Liver (tissue), 9 donors: ENCODE data around the gene NLGN3. TPM values are rescaled to one million over a fixed set of nuclear protein-coding genes. Genes with fewer than 3 reads are reported as not detected.

Experiments
- DNase-seq: peaks from one replicate; pipeline ENCODE4 v3.0.0-alpha.2; 2017; ENCODE audit warnings: low spot score
- H3K27ac ChIP-seq, 2 donors: one replicate each; pipeline ENCODE4 v1.7.0; 2013; ENCODE audit warnings: inconsistent platforms in 2 of 2, low read length in 2 of 2, control low read depth in 1 of 2, low read depth in 1 of 2, mild to moderate bottlenecking in 1 of 2
- H3K27me3 ChIP-seq, 4 donors: one replicate each; pipeline versions ENCODE4 v1.6.1 to v1.7.0; 2013; ENCODE audit warnings: low read length in 3 of 4, inconsistent platforms in 1 of 4, mild to moderate bottlenecking in 1 of 4, moderate library complexity in 1 of 4; ENCODE audit not compliant: control insufficient read depth in 4 of 4, insufficient read depth in 4 of 4
- H3K36me3 ChIP-seq, 4 donors: one replicate each; pipeline versions ENCODE4 v1.6.1 to v1.7.0; 2013; ENCODE audit warnings: low read length in 3 of 4, mild to moderate bottlenecking in 3 of 4, low read depth in 1 of 4, moderate library complexity in 1 of 4; ENCODE audit not compliant: control insufficient read depth in 4 of 4, insufficient read depth in 3 of 4
- H3K4me1 ChIP-seq, 4 donors: one replicate each; pipeline versions ENCODE4 v1.6.1 to v1.7.0; 2013; ENCODE audit warnings: low read length in 3 of 4, mild to moderate bottlenecking in 3 of 4, moderate library complexity in 1 of 4; ENCODE audit not compliant: control insufficient read depth in 4 of 4, insufficient read depth in 4 of 4
- H3K4me3 ChIP-seq, 3 donors: one replicate each; pipeline versions ENCODE4 v1.6.1 to v1.7.0; 2013; ENCODE audit warnings: low read length in 3 of 3, control low read depth in 1 of 3, low read depth in 1 of 3, mild to moderate bottlenecking in 1 of 3
- H3K9ac ChIP-seq, 2 donors: one replicate each; pipeline ENCODE4 v1.7.0; 2013; ENCODE audit warnings: low read length in 2 of 2, mild to moderate bottlenecking in 2 of 2, moderate library complexity in 2 of 2, control low read depth in 1 of 2, low read depth in 1 of 2
- H3K9me3 ChIP-seq, 4 donors: one replicate each; pipeline versions ENCODE4 v1.6.1 to v1.7.0; 2013; ENCODE audit warnings: low read length in 3 of 4; ENCODE audit not compliant: control insufficient read depth in 4 of 4
- FOXA1 ChIP-seq: IDR thresholded peaks from 2 replicates; pipeline ENCODE4 v1.6.1; 2016; ENCODE audit warnings: antibody characterized with exemption
- FOXA2 ChIP-seq: IDR thresholded peaks from 2 replicates; pipeline ENCODE4 v1.6.1; 2016; ENCODE audit warnings: antibody characterized with exemption
- GABPA ChIP-seq, 2 donors: IDR thresholded peaks in 1 of 2; conservative IDR thresholded peaks in 1 of 2; 2 replicates each; pipeline ENCODE4 v1.6.1; 2016; ENCODE audit warnings: antibody characterized with exemption in 2 of 2, mild to moderate bottlenecking in 1 of 2, moderate library complexity in 1 of 2
- HNF4A ChIP-seq, 2 donors: conservative IDR thresholded peaks; 2 replicates each; pipeline ENCODE4 v1.6.1; 2016; ENCODE audit warnings: antibody characterized with exemption in 2 of 2, mild to moderate bottlenecking in 2 of 2
- HNF4G ChIP-seq: IDR thresholded peaks from 2 replicates; pipeline ENCODE4 v1.6.1; 2016; ENCODE audit warnings: antibody characterized with exemption
- NR2F2 ChIP-seq: IDR thresholded peaks from 2 replicates; pipeline ENCODE4 v1.6.1; 2016; ENCODE audit warnings: antibody characterized with exemption
- SP1 ChIP-seq: IDR thresholded peaks from 2 replicates; pipeline ENCODE4 v1.6.1; 2018; ENCODE audit warnings: antibody characterized with exemption, mild to moderate bottlenecking
- TAF1 ChIP-seq: conservative IDR thresholded peaks from 2 replicates; pipeline ENCODE4 v1.6.1; 2016; ENCODE audit warnings: antibody characterized with exemption, mild to moderate bottlenecking
- WGBS: extraction: QIAGEN DNeasy Blood & Tissue Kit; methylation state at CpG from one replicate; pipeline ENCODE4 v1.1.7; 2013; 5-methylcytosine and 5-hydroxymethylcytosine counted together
- polyA plus RNA-seq, 2 donors: library from polyadenylated mRNA; stranded (reverse) in 1 of 2; unstranded in 1 of 2; fragments of 200-250 nt in 1 of 2; fragments of >200 nt in 1 of 2; fragmentation: Nextera tagmentation in 1 of 2; extraction: Ambion mirVana in 1 of 2; gene quantifications; one replicate each; pipeline versions ENCODE4 v1.2.1 to v1.2.3, GENCODE V29; 2013 to 2015
- total RNA-seq, 2 donors: library from RNA; depleted of rRNA; stranded (reverse); fragments of >200 nt; gene quantifications; one replicate each; pipeline ENCODE4 v1.2.3, GENCODE V29; 2014
- TF ChIP-seq, protein P1 (sequence below): IDR thresholded peaks from 2 replicates; pipeline ENCODE4 v1.6.1; 2016; ENCODE audit warnings: antibody characterized with exemption
- TF ChIP-seq, protein P2 (sequence below): IDR thresholded peaks from 2 replicates; pipeline ENCODE4 v1.6.1; 2016; ENCODE audit warnings: antibody characterized with exemption
- TF ChIP-seq, protein P3 (sequence below): IDR thresholded peaks from 2 replicates; pipeline ENCODE4 v1.6.1; 2016; ENCODE audit warnings: antibody characterized with exemption, mild to moderate bottlenecking
- TF ChIP-seq, protein P4 (sequence below): fragments of 150-350 bp; IDR thresholded peaks from 2 replicates; pipeline ENCODE4 v1.5.1; 2017; ENCODE audit warnings: improper control_type of control experiment, low read depth, low read length; ENCODE audit not compliant: missing input control
- donor health status: healthy.
- donor health status: healthy.
- donor health status: healthy.
- donor health status: healthy.
- donor health status: healthy.

The NLGN3 gene
- total and polyA plus RNA-seq, 4 donors = 0.11 to 0.23 (median 0.15) TPM

DNA sequence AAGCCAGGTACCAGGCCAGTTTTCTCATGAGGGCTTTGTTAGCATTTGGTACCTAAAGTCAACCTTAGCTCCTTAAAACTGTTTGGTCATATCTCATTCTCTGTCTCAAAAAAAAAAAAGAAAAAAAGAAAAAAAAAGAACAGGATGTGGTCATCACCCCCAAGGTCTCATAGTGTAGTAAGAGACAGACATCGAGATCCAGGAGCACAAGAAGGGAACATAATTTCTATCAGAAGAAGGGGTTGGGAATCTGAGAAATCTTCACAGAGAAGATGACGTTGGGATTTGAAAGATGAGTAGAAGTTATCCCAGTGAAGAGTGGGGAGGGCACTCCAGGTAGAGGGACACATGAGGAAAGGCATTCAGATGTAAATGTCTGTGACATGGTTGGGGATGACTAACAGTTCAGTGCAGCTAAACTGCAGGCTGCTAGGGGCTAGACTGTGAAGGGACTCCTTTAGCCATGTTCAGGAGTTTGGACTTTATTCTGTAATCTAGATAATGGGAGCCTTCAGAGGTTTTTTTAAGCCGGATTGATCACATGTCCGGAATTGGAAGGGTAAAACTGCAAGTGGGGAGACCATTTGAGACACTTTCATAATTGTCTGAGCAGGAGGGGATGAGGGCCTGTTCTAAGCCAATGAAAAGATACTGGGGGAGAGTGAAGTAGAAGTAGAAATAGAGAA lies 51.5 kb downstream of the NLGN3 start:
- Histone ChIP-seq H3K9ac (no peak overlapping the region), H3K9me3 (no peaks in the 10 kb centered on the region), H3K4me1 (no peaks in the 10 kb centered on the region), H3K27me3 (no peaks in the 10 kb centered on the region), H3K27ac (no peak overlapping the region), H3K36me3 (no peaks in the 10 kb centered on the region), H3K4me3 (no peak overlapping the region)
- DNase-seq = no peak
- TF ChIP-seq HNF4A (conservative IDR thresholded peaks at IDR 0.05) (no peak), GABPA (IDR thresholded peaks at IDR 0.05 in 1 of 2, conservative IDR thresholded peaks at IDR 0.05 in 1 of 2) (no peak), HNF4G (no peak), FOXA2 (no peak), FOXA1 (no peak), NR2F2 (no peak), TAF1 (no peak)
- TF ChIP-seq, protein P1, sequence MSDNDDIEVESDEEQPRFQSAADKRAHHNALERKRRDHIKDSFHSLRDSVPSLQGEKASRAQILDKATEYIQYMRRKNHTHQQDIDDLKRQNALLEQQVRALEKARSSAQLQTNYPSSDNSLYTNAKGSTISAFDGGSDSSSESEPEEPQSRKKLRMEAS = no peak
- TF ChIP-seq, protein P2, sequence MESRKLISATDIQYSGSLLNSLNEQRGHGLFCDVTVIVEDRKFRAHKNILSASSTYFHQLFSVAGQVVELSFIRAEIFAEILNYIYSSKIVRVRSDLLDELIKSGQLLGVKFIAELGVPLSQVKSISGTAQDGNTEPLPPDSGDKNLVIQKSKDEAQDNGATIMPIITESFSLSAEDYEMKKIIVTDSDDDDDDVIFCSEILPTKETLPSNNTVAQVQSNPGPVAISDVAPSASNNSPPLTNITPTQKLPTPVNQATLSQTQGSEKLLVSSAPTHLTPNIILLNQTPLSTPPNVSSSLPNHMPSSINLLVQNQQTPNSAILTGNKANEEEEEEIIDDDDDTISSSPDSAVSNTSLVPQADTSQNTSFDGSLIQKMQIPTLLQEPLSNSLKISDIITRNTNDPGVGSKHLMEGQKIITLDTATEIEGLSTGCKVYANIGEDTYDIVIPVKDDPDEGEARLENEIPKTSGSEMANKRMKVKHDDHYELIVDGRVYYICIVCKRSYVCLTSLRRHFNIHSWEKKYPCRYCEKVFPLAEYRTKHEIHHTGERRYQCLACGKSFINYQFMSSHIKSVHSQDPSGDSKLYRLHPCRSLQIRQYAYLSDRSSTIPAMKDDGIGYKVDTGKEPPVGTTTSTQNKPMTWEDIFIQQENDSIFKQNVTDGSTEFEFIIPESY = no peak
- TF ChIP-seq, protein P3, sequence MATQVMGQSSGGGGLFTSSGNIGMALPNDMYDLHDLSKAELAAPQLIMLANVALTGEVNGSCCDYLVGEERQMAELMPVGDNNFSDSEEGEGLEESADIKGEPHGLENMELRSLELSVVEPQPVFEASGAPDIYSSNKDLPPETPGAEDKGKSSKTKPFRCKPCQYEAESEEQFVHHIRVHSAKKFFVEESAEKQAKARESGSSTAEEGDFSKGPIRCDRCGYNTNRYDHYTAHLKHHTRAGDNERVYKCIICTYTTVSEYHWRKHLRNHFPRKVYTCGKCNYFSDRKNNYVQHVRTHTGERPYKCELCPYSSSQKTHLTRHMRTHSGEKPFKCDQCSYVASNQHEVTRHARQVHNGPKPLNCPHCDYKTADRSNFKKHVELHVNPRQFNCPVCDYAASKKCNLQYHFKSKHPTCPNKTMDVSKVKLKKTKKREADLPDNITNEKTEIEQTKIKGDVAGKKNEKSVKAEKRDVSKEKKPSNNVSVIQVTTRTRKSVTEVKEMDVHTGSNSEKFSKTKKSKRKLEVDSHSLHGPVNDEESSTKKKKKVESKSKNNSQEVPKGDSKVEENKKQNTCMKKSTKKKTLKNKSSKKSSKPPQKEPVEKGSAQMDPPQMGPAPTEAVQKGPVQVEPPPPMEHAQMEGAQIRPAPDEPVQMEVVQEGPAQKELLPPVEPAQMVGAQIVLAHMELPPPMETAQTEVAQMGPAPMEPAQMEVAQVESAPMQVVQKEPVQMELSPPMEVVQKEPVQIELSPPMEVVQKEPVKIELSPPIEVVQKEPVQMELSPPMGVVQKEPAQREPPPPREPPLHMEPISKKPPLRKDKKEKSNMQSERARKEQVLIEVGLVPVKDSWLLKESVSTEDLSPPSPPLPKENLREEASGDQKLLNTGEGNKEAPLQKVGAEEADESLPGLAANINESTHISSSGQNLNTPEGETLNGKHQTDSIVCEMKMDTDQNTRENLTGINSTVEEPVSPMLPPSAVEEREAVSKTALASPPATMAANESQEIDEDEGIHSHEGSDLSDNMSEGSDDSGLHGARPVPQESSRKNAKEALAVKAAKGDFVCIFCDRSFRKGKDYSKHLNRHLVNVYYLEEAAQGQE = no peak
- TF ChIP-seq, protein P4, sequence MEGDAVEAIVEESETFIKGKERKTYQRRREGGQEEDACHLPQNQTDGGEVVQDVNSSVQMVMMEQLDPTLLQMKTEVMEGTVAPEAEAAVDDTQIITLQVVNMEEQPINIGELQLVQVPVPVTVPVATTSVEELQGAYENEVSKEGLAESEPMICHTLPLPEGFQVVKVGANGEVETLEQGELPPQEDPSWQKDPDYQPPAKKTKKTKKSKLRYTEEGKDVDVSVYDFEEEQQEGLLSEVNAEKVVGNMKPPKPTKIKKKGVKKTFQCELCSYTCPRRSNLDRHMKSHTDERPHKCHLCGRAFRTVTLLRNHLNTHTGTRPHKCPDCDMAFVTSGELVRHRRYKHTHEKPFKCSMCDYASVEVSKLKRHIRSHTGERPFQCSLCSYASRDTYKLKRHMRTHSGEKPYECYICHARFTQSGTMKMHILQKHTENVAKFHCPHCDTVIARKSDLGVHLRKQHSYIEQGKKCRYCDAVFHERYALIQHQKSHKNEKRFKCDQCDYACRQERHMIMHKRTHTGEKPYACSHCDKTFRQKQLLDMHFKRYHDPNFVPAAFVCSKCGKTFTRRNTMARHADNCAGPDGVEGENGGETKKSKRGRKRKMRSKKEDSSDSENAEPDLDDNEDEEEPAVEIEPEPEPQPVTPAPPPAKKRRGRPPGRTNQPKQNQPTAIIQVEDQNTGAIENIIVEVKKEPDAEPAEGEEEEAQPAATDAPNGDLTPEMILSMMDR = no peak
- WGBS = 75% methylated on average over 4 of the region's 4 CpGs

DNA sequence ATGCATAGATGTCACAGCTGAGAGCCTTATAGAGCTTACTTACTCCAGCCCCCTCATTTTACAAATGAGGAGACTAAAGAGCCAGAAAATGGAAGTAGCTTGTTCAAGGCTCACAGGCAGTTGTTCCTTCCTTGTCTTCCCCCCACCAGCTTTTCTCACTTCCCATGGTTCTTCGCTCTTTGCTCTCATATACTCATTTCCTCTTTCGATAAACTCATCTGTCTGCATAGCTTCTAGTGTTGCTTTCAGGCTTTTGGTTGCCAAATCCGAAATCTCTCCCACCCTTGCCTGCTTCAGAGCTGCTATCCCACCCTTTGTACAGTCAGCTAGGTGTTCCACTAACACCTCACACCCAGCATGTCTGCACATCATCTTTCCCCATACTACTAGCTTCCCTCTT lies 53.4 kb downstream of the NLGN3 start:
- H3K9ac ChIP-seq = no peak overlapping the region
- no peaks in the 10 kb centered on the region for H3K4me1 ChIP-seq
- no peak for DNase-seq
- no peaks in the 10 kb centered on the region for H3K9me3 ChIP-seq
- H3K36me3 ChIP-seq = no peaks in the 10 kb centered on the region
- 69% methylated on average over 3 of the region's 3 CpGs for WGBS
- no peak overlapping the region for H3K27ac ChIP-seq
- H3K4me3 ChIP-seq = no peak overlapping the region
- no peak for TF ChIP-seq SP1
- no peaks in the 10 kb centered on the region for H3K27me3 ChIP-seq
